CD14-positive monocyte (primary cell): ENCODE data around the gene GNRH2. TPM values are rescaled to one million over a fixed set of nuclear protein-coding genes. Genes with fewer than 3 reads are reported as not detected.

Experiments
- DNase-seq, 3 donors: peaks; one replicate each; pipeline ENCODE4 v3.0.0-alpha.2; 2011 to 2022
- H2AFZ ChIP-seq: 2 replicates; pipeline ENCODE4 v1.6.0; 2012; ENCODE audit warnings: mild to moderate bottlenecking, low read depth, low read length, inconsistent platforms; ENCODE audit not compliant: insufficient read depth, poor library complexity, severe bottlenecking
- H3K27ac ChIP-seq, 2 donors: 1 replicate in 1 of 2; 2 replicates in 1 of 2; pipeline ENCODE4 v1.5.1; 2012 to 2013; ENCODE audit warnings: low read length in 2 of 2, control low read depth in 1 of 2, inconsistent platforms in 1 of 2, low read depth in 1 of 2, mild to moderate bottlenecking in 1 of 2
- H3K27me3 ChIP-seq, 2 donors: one replicate each; pipeline versions ENCODE4 v1.6.0 to v1.6.1; 2011 to 2013; ENCODE audit warnings: low read length in 2 of 2; ENCODE audit not compliant: control insufficient read depth in 2 of 2, insufficient read depth in 2 of 2
- H3K36me3 ChIP-seq, 2 donors: replicated peaks in 1 of 2; 1 replicate in 1 of 2; 2 replicates in 1 of 2; pipeline versions ENCODE4 v1.5.1 to v1.6.1; 2012 to 2013; ENCODE audit warnings: low read length in 2 of 2, control low read depth in 1 of 2, inconsistent platforms in 1 of 2, mild to moderate bottlenecking in 1 of 2; ENCODE audit not compliant: insufficient read depth in 2 of 2, control insufficient read depth in 1 of 2
- H3K4me1 ChIP-seq, 2 donors: 1 replicate in 1 of 2; 2 replicates in 1 of 2; pipeline versions ENCODE4 v1.5.1 to v1.6.1; 2012 to 2013; ENCODE audit warnings: low read length in 2 of 2, control low read depth in 1 of 2, inconsistent platforms in 1 of 2, mild to moderate bottlenecking in 1 of 2, moderate library complexity in 1 of 2; ENCODE audit not compliant: insufficient read depth in 2 of 2, control insufficient read depth in 1 of 2
- H3K4me2 ChIP-seq: replicated peaks from 2 replicates; pipeline ENCODE3; 2012; ENCODE audit warnings: low read length, moderate library complexity, mild to moderate bottlenecking; ENCODE audit not compliant: poor library complexity, severe bottlenecking; ENCODE audit errors: extremely low read depth
- H3K4me3 ChIP-seq, 3 experiments: fragments of 200-600 bp in 1 of 3; sonication (generic) in 1 of 3; replicated peaks in 1 of 3; 1 replicate in 2 of 3; 2 replicates in 1 of 3; pipeline ENCODE4 v1.5.1; 2011 to 2013; ENCODE audit warnings: low read length in 3 of 3, mild to moderate bottlenecking in 3 of 3, control low read depth in 2 of 3, low read depth in 2 of 3, inconsistent platforms in 1 of 3, moderate library complexity in 1 of 3
- H3K79me2 ChIP-seq: 2 replicates; pipeline ENCODE4 v1.6.0; 2012; ENCODE audit warnings: mild to moderate bottlenecking, control low read depth, inconsistent platforms, low read length, moderate library complexity; ENCODE audit not compliant: insufficient read depth
- H3K9ac ChIP-seq: 2 replicates; pipeline ENCODE4 v1.6.0; 2017; ENCODE audit warnings: low read length, mild to moderate bottlenecking; ENCODE audit not compliant: insufficient read depth, poor library complexity, severe bottlenecking
- H3K9me3 ChIP-seq, 2 donors: replicated peaks in 1 of 2; 1 replicate in 1 of 2; 2 replicates in 1 of 2; pipeline versions ENCODE4 v1.5.1 to v1.6.1; 2012 to 2013; ENCODE audit warnings: low read length in 2 of 2, control low read depth in 1 of 2; ENCODE audit not compliant: control insufficient read depth in 1 of 2, insufficient read depth in 1 of 2
- H4K20me1 ChIP-seq: 2 replicates; pipeline ENCODE4 v1.6.0; 2012; ENCODE audit warnings: mild to moderate bottlenecking, low read length, control low read depth, moderate library complexity; ENCODE audit not compliant: insufficient read depth
- H3K27ac Mint-ChIP-seq, 7 donors: one replicate each; pipeline ENCODE4 v1.8.0; 2020; ENCODE audit warnings: mild to moderate bottlenecking in 7 of 7, mixed read lengths in 7 of 7, moderate library complexity in 6 of 7, inconsistent platforms in 2 of 7
- H3K27me3 Mint-ChIP-seq, 3 donors: one replicate each; pipeline ENCODE4 v1.8.0; 2021 to 2022; ENCODE audit warnings: low read depth in 3 of 3, mild to moderate bottlenecking in 3 of 3, mixed read lengths in 3 of 3, moderate library complexity in 3 of 3, inconsistent platforms in 1 of 3
- H3K36me3 Mint-ChIP-seq, 2 donors: one replicate each; pipeline ENCODE4 v1.8.0; 2020; ENCODE audit warnings: mixed read lengths in 2 of 2, inconsistent platforms in 1 of 2, mild to moderate bottlenecking in 1 of 2
- H3K4me1 Mint-ChIP-seq: one replicate; pipeline ENCODE4 v1.8.0; 2020; ENCODE audit warnings: mild to moderate bottlenecking, mixed read lengths
- H3K4me3 Mint-ChIP-seq, 2 donors: one replicate each; pipeline ENCODE4 v1.8.0; 2020; ENCODE audit warnings: mild to moderate bottlenecking in 2 of 2, mixed read lengths in 2 of 2, moderate library complexity in 1 of 2
- H3K9me3 Mint-ChIP-seq, 7 donors: one replicate each; pipeline ENCODE4 v1.8.0; 2020 to 2022; ENCODE audit warnings: mixed read lengths in 7 of 7, mild to moderate bottlenecking in 6 of 7, moderate library complexity in 6 of 7, inconsistent platforms in 2 of 7
- CTCF ChIP-seq: fragments of 200-600 bp; IDR thresholded peaks from one replicate; pipeline ENCODE4 v1.8.0; 2022; ENCODE audit warnings: antibody characterized with exemption, mild to moderate bottlenecking
- WGBS: methylation state at CpG from one replicate; pipeline ENCODE4 v1.1.5; 2013; ENCODE audit warnings: missing lambda C conversion rate; ENCODE audit not compliant: insufficient coverage; 5-methylcytosine and 5-hydroxymethylcytosine counted together
- intact Hi-C, 2 donors: fragments of 100-400 bp; cut with micrococcal nuclease; formaldehyde crosslinking; loops; one replicate each; pipeline versions ENCODE4 v1.15.0 to v1.15.1; 2023
- polyA plus RNA-seq, 3 donors: library from polyadenylated mRNA; depleted of rRNA in 1 of 3; unstranded in 2 of 3; stranded (reverse) in 1 of 3; fragments of 300-500 nt in 2 of 3; fragments of >200 nt in 1 of 3; fragmentation: Illumina TruSeq in 2 of 3; gene quantifications; 1 replicate in 2 of 3; 2 replicates in 1 of 3; pipeline ENCODE4 v1.2.3, GENCODE V29; 2012 to 2021

Gene GNRH2
- polyA plus RNA-seq, 3 donors, result not detected

GRCh38 chr20:3040086-3040485 lies 3.3 kb upstream of the GNRH2 start:
- Histone ChIP-seq H3K79me2 (no peaks in the 10 kb centered on the region), H3K4me3 (no peak overlapping the region), H3K27me3 (no peaks in the 10 kb centered on the region), H3K4me1 (peaks cover 5 to 6% of the 10 kb centered on the region in 2 donors), H3K9me3 (no peaks in the 10 kb centered on the region), H3K9ac (no peak overlapping the region), H4K20me1 (no peaks in the 10 kb centered on the region), H3K4me2 (no peak overlapping the region), H2AFZ (no peak overlapping the region), H3K36me3 (peaks cover 54 to 63% of the 10 kb centered on the region in 2 donors), H3K27ac (no peak overlapping the region)
- TF ChIP-seq CTCF, result no peak
- no peak for DNase-seq
- Mint-ChIP-seq H3K27ac (no peak overlapping the region), H3K9me3 (no peaks in the 10 kb centered on the region), H3K4me3 (no peak overlapping the region), H3K4me1 (peaks cover 6% of the 10 kb centered on the region), H3K27me3 (peaks cover 0 to 3% (median 2%) of the 10 kb centered on the region in 3 donors), H3K36me3 (peaks cover 38 to 65% of the 10 kb centered on the region in 2 donors)
- 93% methylated on average over 6 of the region's 8 CpGs for WGBS
- intact Hi-C loops, result no loop called here

- H3K27me3 Mint-ChIP-seq, result peaks cover 0 to 3% (median 2%) of the 10 kb centered on the region in 3 donors
- 99% methylated on average over 8 of the region's 10 CpGs for WGBS
- intact Hi-C loops, result no loop called here
Observed at GRCh38 chr20:3041854-3042409, 1.5 kb upstream of the GNRH2 start.

More at GRCh38 chr20:3041854-3042409, 1.5 kb upstream of the GNRH2 start:
- Mint-ChIP-seq H3K9me3 (no peaks in the 10 kb centered on the region), H3K4me1 (peaks cover 14% of the 10 kb centered on the region), H3K27ac (peak overlapping the region in 2 of 7 donors; percentile 26 to 30), H3K4me3 (no peak overlapping the region), H3K36me3 (peaks cover 41 to 49% of the 10 kb centered on the region in 2 donors)
- no peaks in the 10 kb centered on the region for H3K27me3 ChIP-seq
- no peak overlapping the region for H3K9ac ChIP-seq
- no peak overlapping the region for H3K27ac ChIP-seq
- no peak overlapping the region for H3K4me2 ChIP-seq
- H3K4me3 ChIP-seq, result no peak overlapping the region
- H3K79me2 ChIP-seq, result peaks cover 6% of the 10 kb centered on the region
- no peak for TF ChIP-seq CTCF
- peaks cover 14 to 23% of the 10 kb centered on the region in 2 donors for H3K4me1 ChIP-seq
- H4K20me1 ChIP-seq, result no peaks in the 10 kb centered on the region
- H3K9me3 ChIP-seq, result no peaks in the 10 kb centered on the region
- no peak for DNase-seq
- no peak overlapping the region for H2AFZ ChIP-seq
- peaks cover 35 to 45% of the 10 kb centered on the region in 2 donors for H3K36me3 ChIP-seq
